NT2/D1 (cell line): ENCODE data around the gene HHIPL1.
A peak's percentile ranks its signal among the peaks of the same experiment; 100 is the strongest.

Experiments used
- DNase-seq: peaks from one replicate; pipeline ENCODE4 v3.0.0-alpha.2; 2011; ENCODE audit warnings: low read depth, low spot score
- H3K27me3 ChIP-seq: 2 replicates; pipeline ENCODE4 v1.6.0; 2011; ENCODE audit warnings: mild to moderate bottlenecking; ENCODE audit not compliant: insufficient read length, insufficient read depth
- H3K36me3 ChIP-seq: 2 replicates; pipeline ENCODE4 v1.6.1; 2011; ENCODE audit warnings: mild to moderate bottlenecking, low read length, mixed read lengths; ENCODE audit not compliant: insufficient read depth, insufficient read length
- H3K4me1 ChIP-seq: 2 replicates; pipeline ENCODE4 v1.5.1; 2011; ENCODE audit not compliant: insufficient read depth, insufficient read length
- H3K4me3 ChIP-seq: 2 replicates; pipeline ENCODE4 v1.5.1; 2011; ENCODE audit warnings: low read depth; ENCODE audit not compliant: insufficient read length
- H3K9ac ChIP-seq: 2 replicates; pipeline ENCODE4 v1.6.0; 2011; ENCODE audit warnings: low read depth; ENCODE audit not compliant: insufficient read length
- H3K9me3 ChIP-seq: 2 replicates; pipeline ENCODE4 v1.5.1; 2011; ENCODE audit warnings: mild to moderate bottlenecking, low read length; ENCODE audit not compliant: insufficient read depth
- SUZ12 ChIP-seq: IDR thresholded peaks from 2 replicates; pipeline ENCODE4 v1.6.1; 2011; ENCODE audit not compliant: insufficient read length, insufficient read depth; ENCODE audit errors: extremely low read depth
- YY1 ChIP-seq: IDR thresholded peaks from 2 replicates; pipeline ENCODE4 v1.6.1; 2011; ENCODE audit not compliant: insufficient read length, insufficient read depth
- ZNF274 ChIP-seq: IDR thresholded peaks from 2 replicates; pipeline ENCODE4 v1.6.1; 2011; ENCODE audit warnings: mild to moderate bottlenecking, low read depth, low read length

HHIPL1 gene

GRCh38 chr14:99624971-99625370 lies 20.0 kb upstream of the HHIPL1 start:
- no peak for DNase-seq
- H3K36me3 ChIP-seq = no peaks in the 10 kb centered on the region
- H3K9ac ChIP-seq = no peak overlapping the region
- no peak for TF ChIP-seq SUZ12
- no peak for TF ChIP-seq ZNF274
- TF ChIP-seq YY1 = no peak
- no peaks in the 10 kb centered on the region for H3K9me3 ChIP-seq
- no peaks in the 10 kb centered on the region for H3K27me3 ChIP-seq
- H3K4me1 ChIP-seq = peaks cover 17% of the 10 kb centered on the region
- H3K4me3 ChIP-seq = no peak overlapping the region

- Histone ChIP-seq H3K4me1 (peaks cover 16% of the 10 kb centered on the region), H3K9ac (no peak overlapping the region), H3K9me3 (no peaks in the 10 kb centered on the region), H3K36me3 (no peaks in the 10 kb centered on the region), H3K27me3 (no peaks in the 10 kb centered on the region), H3K4me3 (no peak overlapping the region)
- TF ChIP-seq YY1 (no peak), ZNF274 (no peak), SUZ12 (no peak)
- no peak for DNase-seq
These were observed 19.5 kb upstream of the HHIPL1 start for GRCh38 chr14:99625476-99625875.

- Histone ChIP-seq H3K4me3 (no peak overlapping the region), H3K9ac (no peak overlapping the region), H3K36me3 (no peaks in the 10 kb centered on the region), H3K27me3 (no peaks in the 10 kb centered on the region), H3K9me3 (no peaks in the 10 kb centered on the region), H3K4me1 (peaks cover 14% of the 10 kb centered on the region)
- no peak for DNase-seq
- TF ChIP-seq SUZ12 = no peak
- no peak for TF ChIP-seq YY1
- TF ChIP-seq ZNF274 = no peak
These were observed 18.8 kb upstream of the HHIPL1 start for GRCh38 chr14:99626041-99626648.

- Histone ChIP-seq H3K27me3 (no peaks in the 10 kb centered on the region), H3K9me3 (no peaks in the 10 kb centered on the region), H3K4me1 (peaks cover 12% of the 10 kb centered on the region), H3K36me3 (no peaks in the 10 kb centered on the region), H3K4me3 (no peak overlapping the region), H3K9ac (no peak overlapping the region)
- no peak for DNase-seq
- TF ChIP-seq SUZ12 (no peak), YY1 (no peak), ZNF274 (no peak)
These were observed 17.8 kb upstream of the HHIPL1 start for GRCh38 chr14:99627100-99627499.

GRCh38 chr14:99627510-99628381 lies 17.2 kb upstream of the HHIPL1 start:
- no peak for TF ChIP-seq ZNF274
- no peak for TF ChIP-seq SUZ12
- no peak for TF ChIP-seq YY1
- DNase-seq = no peak
- Histone ChIP-seq H3K27me3 (no peaks in the 10 kb centered on the region), H3K4me3 (no peak overlapping the region), H3K4me1 (peaks cover 12% of the 10 kb centered on the region), H3K9me3 (no peaks in the 10 kb centered on the region), H3K9ac (no peak overlapping the region), H3K36me3 (no peaks in the 10 kb centered on the region)

- Histone ChIP-seq H3K27me3 (no peaks in the 10 kb centered on the region), H3K9ac (no peak overlapping the region), H3K9me3 (no peaks in the 10 kb centered on the region), H3K36me3 (no peaks in the 10 kb centered on the region), H3K4me3 (no peak overlapping the region), H3K4me1 (peaks cover 16% of the 10 kb centered on the region)
- DNase-seq = peak; percentile 42
- TF ChIP-seq SUZ12 (no peak), YY1 (no peak), ZNF274 (no peak)
These were observed 15.9 kb upstream of the HHIPL1 start for GRCh38 chr14:99628887-99629618.

- Histone ChIP-seq H3K4me3 (no peak overlapping the region), H3K9ac (no peak overlapping the region), H3K9me3 (no peaks in the 10 kb centered on the region), H3K27me3 (no peaks in the 10 kb centered on the region), H3K4me1 (peaks cover 7% of the 10 kb centered on the region), H3K36me3 (no peaks in the 10 kb centered on the region)
- DNase-seq = no peak
- TF ChIP-seq ZNF274 = no peak
- no peak for TF ChIP-seq YY1
- no peak for TF ChIP-seq SUZ12
These were observed 14.7 kb upstream of the HHIPL1 start for GRCh38 chr14:99630202-99630601.
